Measurements from ENCODE around the gene PYHIN1.
A peak's percentile ranks its signal among the peaks of the same experiment; 100 is the strongest.

The PYHIN1 gene

GRCh38 chr1:159014003-159014571 is 82.7 kb downstream of the PYHIN1 start:
- Histone ChIP-seq H3K9ac (ENCODE audit: low read length) (no peak overlapping the region), H3K27me3 (replicated peaks; ENCODE audit: control insufficient read depth, insufficient read depth, low read length) (no peaks in the 10 kb centered on the region), H3K4me1 (ENCODE audit: control insufficient read depth, insufficient read depth, low read length) (peaks cover 63% of the 10 kb centered on the region), H3K4me3 (ENCODE audit: low read length) (peak overlapping the region; percentile 23), H3K9me3 (ENCODE audit: control insufficient read depth, low read length) (no peaks in the 10 kb centered on the region), H3K36me3 (ENCODE audit: control insufficient read depth, insufficient read depth, low read length, severe bottlenecking) (peaks cover 40% of the 10 kb centered on the region)
- DNase-seq (ENCODE audit: low read depth) = no peak

GRCh38 chr1:159014851-159015250 is 83.5 kb downstream of the PYHIN1 start:
- Histone ChIP-seq H3K9ac (ENCODE audit: low read length) (peak overlapping the region; percentile 36), H3K4me1 (ENCODE audit: control insufficient read depth, insufficient read depth, low read length) (peaks cover 58% of the 10 kb centered on the region), H3K27me3 (replicated peaks; ENCODE audit: control insufficient read depth, insufficient read depth, low read length) (no peaks in the 10 kb centered on the region), H3K36me3 (ENCODE audit: control insufficient read depth, insufficient read depth, low read length, severe bottlenecking) (peaks cover 46% of the 10 kb centered on the region), H3K4me3 (ENCODE audit: low read length) (peak overlapping the region; percentile 74), H3K9me3 (ENCODE audit: control insufficient read depth, low read length) (no peaks in the 10 kb centered on the region)
- DNase-seq (ENCODE audit: low read depth) = no peak

- Histone ChIP-seq H3K9ac (ENCODE audit: low read length) (peak overlapping the region; percentile 81), H3K27me3 (replicated peaks; ENCODE audit: control insufficient read depth, insufficient read depth, low read length) (no peaks in the 10 kb centered on the region), H3K9me3 (ENCODE audit: control insufficient read depth, low read length) (no peaks in the 10 kb centered on the region), H3K4me3 (ENCODE audit: low read length) (peak overlapping the region; percentile 74), H3K4me1 (ENCODE audit: control insufficient read depth, insufficient read depth, low read length) (peaks cover 58% of the 10 kb centered on the region), H3K36me3 (ENCODE audit: control insufficient read depth, insufficient read depth, low read length, severe bottlenecking) (peaks cover 52% of the 10 kb centered on the region)
- peak; percentile 75 for DNase-seq (ENCODE audit: low read depth)
Measured at GRCh38 chr1:159015440-159015909, 84.1 kb downstream of the PYHIN1 start.

GRCh38 chr1:159023723-159024122 is 92.4 kb downstream of the PYHIN1 start:
- Histone ChIP-seq H3K9me3 (ENCODE audit: control insufficient read depth, low read length) (no peaks in the 10 kb centered on the region), H3K27me3 (replicated peaks; ENCODE audit: control insufficient read depth, insufficient read depth, low read length) (no peaks in the 10 kb centered on the region), H3K4me3 (ENCODE audit: low read length) (no peak overlapping the region), H3K36me3 (ENCODE audit: control insufficient read depth, insufficient read depth, low read length, severe bottlenecking) (peaks cover 65% of the 10 kb centered on the region), H3K4me1 (ENCODE audit: control insufficient read depth, insufficient read depth, low read length) (peaks cover 5% of the 10 kb centered on the region), H3K9ac (ENCODE audit: low read length) (no peak overlapping the region)
- no peak for DNase-seq (ENCODE audit: low read depth)

- no peaks in the 10 kb centered on the region for H3K9me3 ChIP-seq (ENCODE audit: control insufficient read depth, low read length)
- H3K4me3 ChIP-seq (ENCODE audit: low read length) = no peak overlapping the region
- no peak overlapping the region for H3K9ac ChIP-seq (ENCODE audit: low read length)
- no peak for DNase-seq (ENCODE audit: low read depth)
- no peaks in the 10 kb centered on the region for H3K27me3 ChIP-seq (replicated peaks; ENCODE audit: control insufficient read depth, insufficient read depth, low read length)
- H3K36me3 ChIP-seq (ENCODE audit: control insufficient read depth, insufficient read depth, low read length, severe bottlenecking) = peaks cover 60% of the 10 kb centered on the region
- peaks cover 7% of the 10 kb centered on the region for H3K4me1 ChIP-seq (ENCODE audit: control insufficient read depth, insufficient read depth, low read length)
Measured at GRCh38 chr1:159025043-159025442, 93.7 kb downstream of the PYHIN1 start.

Measured in adipocyte (in vitro differentiated cells).